ENCODE measurements around the gene ZNF526.

ZNF526 gene

GRCh38 chr19:42220751-42221097 is 612 bp downstream of the ZNF526 start:
- DNase-seq (ENCODE audit: low spot score): no peak
- in situ Hi-C loops (cut with MboI; ENCODE audit: low pct_unique_long_range_greater_than_20kb, low sequenced_read_pairs, unreplicated experiment): no loop called here
- no peak for TF ChIP-seq CTCF (IDR thresholded peaks at IDR 0.05; ENCODE audit: extremely low read depth, insufficient read depth, missing control alignments)

DNA sequence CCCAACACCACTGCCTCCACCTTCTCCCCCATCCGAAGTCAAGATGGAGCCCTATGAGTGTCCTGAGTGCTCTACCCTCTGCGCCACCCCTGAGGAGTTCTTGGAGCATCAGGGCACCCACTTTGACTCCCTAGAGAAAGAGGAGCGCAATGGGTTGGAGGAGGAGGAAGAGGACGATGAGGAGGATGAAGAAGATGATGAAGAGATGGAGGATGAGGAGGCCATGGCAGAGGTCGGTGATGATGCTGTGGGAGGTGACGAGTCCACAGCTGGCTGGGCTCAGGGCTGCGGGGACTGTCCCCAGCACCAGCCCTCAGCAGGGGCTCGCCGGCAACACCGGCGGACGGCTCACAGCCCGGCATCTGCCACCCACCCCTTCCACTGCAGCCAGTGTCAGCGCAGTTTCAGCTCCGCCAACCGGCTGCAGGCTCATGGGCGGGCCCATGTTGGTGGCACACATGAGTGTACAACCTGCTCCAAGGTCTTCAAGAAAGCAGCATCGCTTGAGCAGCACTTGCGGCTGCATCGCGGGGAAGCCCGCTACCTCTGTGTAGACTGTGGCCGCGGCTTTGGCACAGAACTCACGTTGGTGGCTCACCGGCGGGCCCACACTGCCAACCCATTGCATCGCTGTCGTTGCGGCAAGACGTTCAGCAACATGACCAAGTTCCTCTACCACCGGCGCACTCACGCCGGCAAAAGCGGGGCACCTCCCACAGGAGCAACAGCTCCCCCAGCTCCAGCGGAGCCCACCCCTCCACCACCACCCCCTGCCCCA is 5.0 kb downstream of the ZNF526 start:
- in situ Hi-C loops (cut with MboI; ENCODE audit: low pct_unique_long_range_greater_than_20kb, low sequenced_read_pairs, unreplicated experiment): no loop called here
- no peak for DNase-seq (ENCODE audit: low spot score)
- TF ChIP-seq CTCF (IDR thresholded peaks at IDR 0.05; ENCODE audit: extremely low read depth, insufficient read depth, missing control alignments): no peak

GRCh38 chr19:42225718-42226292 is 5.7 kb downstream of the ZNF526 start:
- no peak for TF ChIP-seq CTCF (IDR thresholded peaks at IDR 0.05; ENCODE audit: extremely low read depth, insufficient read depth, missing control alignments)
- in situ Hi-C loops (cut with MboI; ENCODE audit: low pct_unique_long_range_greater_than_20kb, low sequenced_read_pairs, unreplicated experiment): no loop called here
- DNase-seq (ENCODE audit: low spot score): no peak

DNA sequence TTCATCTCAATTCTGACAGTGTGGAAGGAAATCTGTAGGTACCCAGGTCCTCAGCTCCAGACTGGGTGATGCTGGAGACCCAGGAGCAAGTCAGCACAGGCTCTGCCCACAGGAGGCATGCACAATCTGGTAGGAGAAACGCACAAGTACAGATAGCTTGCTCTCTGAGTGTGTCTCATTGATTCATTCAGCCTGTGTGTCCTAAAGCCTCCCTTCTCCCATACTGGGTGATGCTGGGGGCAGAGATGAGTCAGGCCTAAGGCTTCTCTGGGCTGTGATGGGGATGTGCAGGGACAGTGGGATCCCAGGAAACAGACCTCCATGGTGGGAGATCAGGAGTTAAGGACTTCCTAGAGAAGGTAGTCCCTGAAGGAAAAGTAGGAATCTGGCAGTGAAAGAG is 6.8 kb downstream of the ZNF526 start:
- in situ Hi-C loops (cut with MboI; ENCODE audit: low pct_unique_long_range_greater_than_20kb, low sequenced_read_pairs, unreplicated experiment): no loop called here
- no peak for TF ChIP-seq CTCF (IDR thresholded peaks at IDR 0.05; ENCODE audit: extremely low read depth, insufficient read depth, missing control alignments)
- DNase-seq (ENCODE audit: low spot score): no peak

GRCh38 chr19:42228641-42229040 is 8.5 kb downstream of the ZNF526 start:
- in situ Hi-C loops (cut with MboI; ENCODE audit: low pct_unique_long_range_greater_than_20kb, low sequenced_read_pairs, unreplicated experiment): no loop called here
- no peak for TF ChIP-seq CTCF (IDR thresholded peaks at IDR 0.05; ENCODE audit: extremely low read depth, insufficient read depth, missing control alignments)
- DNase-seq (ENCODE audit: low spot score): no peak

- TF ChIP-seq CTCF (IDR thresholded peaks at IDR 0.05; ENCODE audit: extremely low read depth, insufficient read depth, missing control alignments): no peak
- no peak for DNase-seq (ENCODE audit: low spot score)
- in situ Hi-C loops (cut with MboI; ENCODE audit: low pct_unique_long_range_greater_than_20kb, low sequenced_read_pairs, unreplicated experiment): no loop called here
Measured at GRCh38 chr19:42229301-42229854, 9.3 kb downstream of the ZNF526 start.

All from GM13977 (cell line).